Stimulated activated CD4-positive, alpha-beta T cell treated with anti-CD3 and anti-CD28 coated beads, Interleukin-15, amount 100 ng/mL, for 1 hour (primary cell): ENCODE results near the gene TMEM121.
"Not testable (repeated sequence)": the region's sequence is repeated elsewhere in the genome, so short reads cannot be mapped to it uniquely, and the experiment has no call there.

Experiments used
- DNase-seq, 2 donors: peaks; one replicate each; pipeline ENCODE4 v3.0.0-alpha.2; 2020; ENCODE audit warnings: low read depth in 1 of 2, low spot score in 1 of 2

The TMEM121 gene

GRCh38 chr14:105568140-105568843 is 41.9 kb downstream of the TMEM121 start:
- not testable (repeated sequence) for DNase-seq

- no peak for DNase-seq
Observed at GRCh38 chr14:105568859-105569766, 42.7 kb downstream of the TMEM121 start.

- DNase-seq: no peak
Observed at GRCh38 chr14:105570482-105570881, 44.1 kb downstream of the TMEM121 start.

DNA sequence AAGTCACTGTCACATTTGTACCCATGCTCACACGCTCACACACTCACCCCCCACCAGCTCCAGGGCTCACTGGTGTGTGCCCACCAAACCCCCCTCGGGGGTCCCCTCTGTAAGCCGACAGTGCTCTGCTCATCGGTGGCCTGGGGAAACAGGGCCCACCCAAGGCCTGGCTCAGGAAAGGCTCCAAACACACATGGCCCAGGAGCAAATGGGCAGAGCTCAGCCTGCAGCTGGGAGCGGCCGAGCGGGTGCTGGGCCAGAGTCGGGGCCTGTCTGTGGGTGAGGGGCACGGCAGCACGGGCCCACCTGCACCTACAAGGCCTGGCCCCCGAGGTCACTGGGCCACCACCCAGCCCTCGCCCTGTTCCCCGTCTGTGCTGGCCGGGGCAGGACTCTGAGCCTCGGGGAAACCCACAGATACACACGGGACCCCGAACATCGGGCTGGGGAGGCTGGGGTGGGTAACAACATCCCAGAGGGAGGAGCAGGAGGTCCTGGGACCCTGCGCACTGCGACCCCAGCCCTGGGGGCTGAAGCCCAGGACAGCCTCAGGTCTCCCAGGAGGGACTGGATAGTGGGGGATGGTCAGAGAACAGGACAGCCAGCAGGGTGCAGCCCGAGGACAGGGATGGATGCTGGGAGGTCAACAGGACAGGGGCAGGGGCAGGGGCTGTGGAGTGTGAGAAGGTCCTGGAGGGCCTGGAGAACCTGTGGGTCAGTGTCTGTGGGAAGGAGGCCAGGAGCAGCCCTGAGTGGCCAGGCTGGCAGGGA is 45.0 kb downstream of the TMEM121 start:
- not testable (repeated sequence) for DNase-seq

- DNase-seq: not testable (repeated sequence)
Observed at GRCh38 chr14:105572063-105572462, 45.7 kb downstream of the TMEM121 start.

DNA sequence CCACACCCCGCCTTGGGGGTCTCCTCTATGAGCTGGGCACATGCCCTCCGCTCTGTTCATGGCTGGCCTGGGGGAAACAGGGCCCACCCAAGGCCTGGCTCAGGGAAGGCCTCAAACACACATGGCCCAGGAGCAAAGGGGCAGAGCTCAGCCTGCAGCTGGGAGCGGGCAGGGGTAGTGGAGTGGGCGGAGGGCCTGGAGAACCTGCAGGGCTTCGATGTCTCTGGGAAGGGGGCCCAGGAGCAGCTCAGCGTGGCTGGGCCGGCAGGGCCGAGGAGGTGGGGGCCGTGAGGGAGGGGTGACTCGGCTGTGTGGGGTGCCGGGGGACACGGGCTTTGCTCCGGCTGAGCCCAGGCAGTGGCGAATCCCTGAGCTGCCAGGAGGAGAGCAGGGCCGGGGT is 47.5 kb downstream of the TMEM121 start:
- DNase-seq: not testable (repeated sequence)

GRCh38 chr14:105574411-105574810 is 48.0 kb downstream of the TMEM121 start:
- not testable (repeated sequence) for DNase-seq

DNA sequence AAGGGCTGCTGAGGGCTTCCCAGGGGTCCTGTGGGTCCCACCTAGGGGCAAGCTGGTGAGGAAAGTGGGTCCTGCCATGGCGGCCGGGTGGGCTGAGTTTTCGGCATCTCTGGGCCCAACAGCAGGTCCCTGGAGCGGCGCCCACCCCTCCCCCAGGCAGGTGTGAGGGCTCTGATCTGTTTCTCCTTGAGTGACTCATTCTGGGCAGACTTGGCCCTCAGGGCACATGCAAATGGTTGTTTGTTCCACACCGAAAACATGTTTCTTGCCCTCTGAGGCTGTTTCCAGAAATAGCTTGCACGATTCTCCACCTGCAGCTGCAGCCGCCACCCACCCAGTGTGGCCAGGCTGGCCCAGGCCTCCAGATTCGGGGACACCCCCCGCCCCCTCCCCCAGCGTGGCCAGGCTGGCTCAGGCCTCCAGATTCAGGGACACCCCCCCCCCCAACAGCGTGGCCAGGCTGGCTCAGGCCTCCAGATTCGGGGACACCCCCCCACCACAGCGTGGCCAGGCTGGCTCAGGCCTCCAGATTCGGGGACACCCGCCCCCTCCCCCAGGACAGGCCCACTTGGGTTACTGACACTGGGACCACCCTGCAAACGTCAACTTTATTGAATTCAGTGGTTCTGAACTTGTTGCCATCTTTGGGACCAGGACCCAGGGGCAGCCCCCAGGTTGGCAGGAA is 48.8 kb downstream of the TMEM121 start:
- not testable (repeated sequence) for DNase-seq

- DNase-seq: no peak
Observed at GRCh38 chr14:105576525-105577088, 50.2 kb downstream of the TMEM121 start.

- no peak for DNase-seq
Observed at GRCh38 chr14:105577314-105577861, 51.0 kb downstream of the TMEM121 start.

DNA sequence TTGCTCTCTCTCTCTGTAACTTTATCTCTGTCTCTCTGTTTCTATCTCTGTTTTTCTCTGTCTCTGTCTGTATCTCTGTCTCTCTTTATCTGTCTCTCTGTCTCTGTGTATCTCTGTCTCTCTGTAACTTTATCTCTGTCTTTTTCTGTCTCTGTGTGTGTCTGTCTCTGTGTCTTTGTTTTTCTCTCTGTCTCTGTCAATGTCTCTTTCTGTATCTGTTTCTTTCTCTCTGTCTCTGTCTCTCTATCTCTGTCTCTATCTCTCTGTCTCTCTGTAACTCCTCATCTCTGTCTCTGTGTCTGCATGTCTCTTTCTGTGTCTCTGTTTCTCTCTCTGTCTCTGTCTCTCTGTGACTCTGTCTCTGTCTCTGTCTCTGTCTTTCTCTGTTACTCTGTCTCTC is 51.7 kb downstream of the TMEM121 start:
- DNase-seq: no peak

- DNase-seq: not testable (repeated sequence)
Observed at GRCh38 chr14:105579221-105579620, 52.8 kb downstream of the TMEM121 start.
